RCC 7860 (cell line): ENCODE results near the gene GPC1.

ENCODE experiments used
- DNase-seq: peaks from one replicate; pipeline ENCODE4 v3.0.0-alpha.2; 2015; ENCODE audit warnings: low spot score
- FAIRE-seq: peaks from 2 replicates; lab custom pipeline; 2012; peaks lifted over from hg19 to GRCh38; lab: Jason Lieb, UNC

GPC1 gene

GRCh38 chr2:240411261-240412160 is 24.0 kb upstream of the GPC1 start:
- no peak for FAIRE-seq
- no peak for DNase-seq

- no peak for FAIRE-seq
- no peak for DNase-seq
Measured at GRCh38 chr2:240412211-240412861, 23.1 kb upstream of the GPC1 start.

- no peak for DNase-seq
- FAIRE-seq = no peak
Measured at GRCh38 chr2:240412975-240413812, 22.3 kb upstream of the GPC1 start.

- no peak for FAIRE-seq
Measured at GRCh38 chr2:240413813-240414429, 21.5 kb upstream of the GPC1 start.

GRCh38 chr2:240416821-240417220 is 18.6 kb upstream of the GPC1 start:
- FAIRE-seq (no peak), DNase-seq (no peak)

More at GRCh38 chr2:240413813-240414429, 21.5 kb upstream of the GPC1 start:
- DNase-seq = no peak

- FAIRE-seq (no peak), DNase-seq (no peak)
Measured at GRCh38 chr2:240418311-240418710, 17.2 kb upstream of the GPC1 start.

- no peak for FAIRE-seq
- no peak for DNase-seq
Measured at GRCh38 chr2:240419271-240419670, 16.2 kb upstream of the GPC1 start.

GRCh38 chr2:240419723-240420122 is 15.7 kb upstream of the GPC1 start:
- FAIRE-seq (no peak), DNase-seq (no peak)

- FAIRE-seq (no peak), DNase-seq (no peak)
Measured at GRCh38 chr2:240420206-240421104, 15.0 kb upstream of the GPC1 start.

GRCh38 chr2:240421381-240421780 is 14.1 kb upstream of the GPC1 start:
- FAIRE-seq (no peak), DNase-seq (no peak)

- no peak for DNase-seq
- no peak for FAIRE-seq
Measured at GRCh38 chr2:240422658-240423329, 12.7 kb upstream of the GPC1 start.

GRCh38 chr2:240423788-240424191 is 11.7 kb upstream of the GPC1 start:
- FAIRE-seq (no peak), DNase-seq (no peak)

- DNase-seq (no peak), FAIRE-seq (no peak)
Measured at GRCh38 chr2:240424341-240425235, 10.9 kb upstream of the GPC1 start.

- FAIRE-seq (no peak), DNase-seq (peak; percentile 38)
Measured at GRCh38 chr2:240425236-240425615, 10.2 kb upstream of the GPC1 start.

- no peak for FAIRE-seq
- DNase-seq = no peak
Measured at GRCh38 chr2:240425697-240426096, 9.8 kb upstream of the GPC1 start.

- no peak for DNase-seq
- no peak for FAIRE-seq
Measured at GRCh38 chr2:240426845-240427721, 8.4 kb upstream of the GPC1 start.

- no peak for DNase-seq
- FAIRE-seq = no peak
Measured at GRCh38 chr2:240427729-240428128, 7.7 kb upstream of the GPC1 start.
